Activated CD4-positive, alpha-beta T cell treated with anti-CD3 and anti-CD28 coated beads, Interleukin-2, amount 50 U/mL, for 24 hours (primary cell): ENCODE measurements around the gene RHCG.
A peak's percentile ranks its signal among the peaks of the same experiment; 100 is the strongest.
"Not testable (repeated sequence)": the region's sequence is repeated elsewhere in the genome, so short reads cannot be mapped to it uniquely, and the experiment has no call there.

Source experiments
- DNase-seq, 2 donors: peaks; one replicate each; pipeline ENCODE4 v3.0.0-alpha.2; 2020; ENCODE audit warnings: low read depth in 1 of 2, low spot score in 1 of 2

The RHCG gene

DNA sequence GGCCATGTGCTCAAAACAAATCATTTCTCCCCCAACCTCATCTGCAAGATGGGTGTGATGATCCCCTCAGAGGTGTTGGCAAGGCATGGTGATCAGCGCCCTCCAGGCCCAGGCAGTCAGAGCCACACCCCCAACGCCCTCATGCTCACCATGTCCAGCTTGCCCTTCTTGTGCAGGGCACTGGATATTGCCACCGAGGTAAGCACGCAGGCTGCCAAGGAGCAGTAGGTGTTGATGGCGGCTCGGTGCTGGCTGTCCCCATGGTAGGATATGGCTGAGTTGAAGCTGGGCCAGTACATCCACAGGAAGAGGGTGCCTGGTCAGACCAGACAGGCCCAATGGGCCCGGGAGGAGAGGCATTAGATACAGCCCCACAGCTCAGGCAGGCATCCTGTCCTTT lies 17.2 kb downstream of the RHCG start:
- no peak for DNase-seq

DNA sequence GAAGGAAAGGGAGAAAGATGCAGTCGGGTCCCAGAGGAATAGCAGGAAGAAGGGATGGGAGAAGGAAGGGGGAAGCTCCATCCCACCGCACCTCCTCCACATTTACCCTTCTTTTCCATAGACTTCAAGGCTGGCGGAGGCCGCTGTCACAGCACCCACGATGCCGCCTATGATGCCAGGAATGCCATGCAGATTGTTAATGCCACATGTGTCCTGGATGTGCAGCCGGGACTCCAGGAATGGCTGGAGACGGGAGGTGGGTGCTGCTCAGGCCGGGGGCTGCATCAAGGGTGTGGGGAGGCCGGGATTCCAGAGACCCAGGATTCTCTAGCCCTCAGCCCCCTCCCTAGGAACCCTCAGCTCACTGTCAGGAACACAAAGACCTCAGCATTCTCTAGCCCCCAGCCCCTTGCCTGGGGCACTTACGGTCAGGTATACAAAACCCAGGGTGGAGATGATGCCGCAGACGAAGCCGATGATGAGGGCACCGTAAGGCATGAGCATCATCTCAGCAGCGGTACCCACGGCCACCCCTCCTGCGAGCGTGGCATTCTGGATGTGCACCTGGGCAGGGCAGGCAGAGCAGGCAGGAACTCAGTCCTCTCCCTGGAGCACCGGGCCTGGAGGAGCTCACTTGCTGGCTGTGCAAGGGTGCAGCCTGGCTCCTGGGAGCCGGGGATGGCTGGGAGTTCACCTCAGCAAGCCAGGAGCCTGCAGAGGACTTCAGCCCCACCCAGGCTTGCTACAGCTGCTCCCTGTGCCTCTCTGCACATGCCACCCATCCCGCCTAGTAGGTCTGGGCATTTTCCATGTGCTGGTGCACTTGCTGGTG lies 18.8 kb downstream of the RHCG start:
- DNase-seq = no peak

DNA sequence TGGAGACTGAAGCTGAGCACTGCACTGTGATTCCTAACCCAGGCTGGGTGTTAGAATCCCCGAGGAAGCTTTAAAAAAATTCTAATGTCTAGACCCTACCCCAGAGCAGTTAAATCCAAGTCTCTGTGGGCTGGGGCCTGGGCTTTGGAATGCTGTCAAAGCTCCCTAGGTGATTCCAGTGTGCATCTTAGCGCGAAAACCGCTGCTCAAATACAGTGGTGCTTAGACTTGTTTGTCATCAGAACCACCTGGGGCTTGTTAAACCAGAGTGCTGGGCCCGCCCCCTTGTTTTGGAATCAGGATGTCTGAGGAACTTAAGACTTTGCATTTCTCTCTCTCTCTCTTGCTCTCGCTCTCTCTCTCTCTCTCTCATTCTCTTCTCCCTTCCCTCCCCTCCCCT lies 20.7 kb downstream of the RHCG start:
- DNase-seq = no peak

DNA sequence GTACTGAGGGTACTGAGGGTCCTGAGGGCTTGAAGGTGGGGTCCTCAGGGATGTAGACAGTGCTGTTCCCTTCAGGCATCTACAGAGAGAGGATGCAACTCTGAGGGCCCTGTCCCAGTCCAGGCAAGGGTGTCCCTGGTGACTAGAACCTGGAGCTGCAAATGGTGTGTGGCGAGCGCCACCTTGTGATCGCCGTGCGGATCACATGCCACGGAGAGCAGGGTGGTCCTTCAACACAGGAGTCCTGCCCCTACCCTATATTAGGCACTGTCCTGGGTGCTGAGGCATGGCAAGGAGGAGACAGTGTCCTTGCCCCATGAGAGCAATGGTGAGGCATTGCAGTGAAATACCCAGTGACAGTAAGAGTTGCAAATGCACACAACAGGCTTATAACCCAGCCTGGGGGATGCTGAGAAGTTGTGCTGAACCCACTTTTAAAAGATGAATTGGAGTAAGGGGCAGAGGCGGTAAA lies 23.6 kb downstream of the RHCG start:
- peak in 1 of 2 donors; percentile 11 for DNase-seq

DNA sequence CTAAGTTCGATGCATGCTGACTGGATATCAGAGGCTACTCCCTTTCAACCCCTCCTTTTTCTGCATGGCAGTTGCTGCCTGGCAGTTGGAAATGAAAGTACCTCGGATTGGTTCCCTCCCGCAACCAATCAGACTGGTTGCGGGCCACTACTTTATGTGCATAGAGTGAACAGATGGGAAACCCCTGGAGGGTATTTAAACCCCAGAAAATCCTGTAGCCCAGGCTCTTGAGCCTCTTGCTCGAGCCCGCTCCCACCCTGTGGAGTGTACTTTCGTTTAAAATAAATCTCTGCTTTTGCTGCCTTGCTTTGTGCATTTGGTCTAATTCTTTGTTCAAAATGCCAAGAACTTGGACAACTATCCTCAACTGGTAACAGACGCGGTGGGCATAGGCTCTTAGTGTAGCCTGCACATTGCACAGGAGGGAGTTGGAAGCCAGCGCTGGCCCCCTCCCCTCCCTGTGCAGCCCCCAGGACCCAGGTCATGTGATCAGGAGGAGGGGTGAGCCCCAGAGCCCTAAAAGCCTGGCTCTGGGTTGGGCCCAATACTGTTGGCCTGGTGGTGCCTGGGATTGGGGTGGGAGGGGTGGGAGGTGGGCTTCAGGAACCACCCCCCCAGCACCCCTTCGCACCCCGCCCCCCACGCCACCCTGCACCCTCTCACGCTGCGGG lies 26.8 kb downstream of the RHCG start:
- DNase-seq = no peak

DNA sequence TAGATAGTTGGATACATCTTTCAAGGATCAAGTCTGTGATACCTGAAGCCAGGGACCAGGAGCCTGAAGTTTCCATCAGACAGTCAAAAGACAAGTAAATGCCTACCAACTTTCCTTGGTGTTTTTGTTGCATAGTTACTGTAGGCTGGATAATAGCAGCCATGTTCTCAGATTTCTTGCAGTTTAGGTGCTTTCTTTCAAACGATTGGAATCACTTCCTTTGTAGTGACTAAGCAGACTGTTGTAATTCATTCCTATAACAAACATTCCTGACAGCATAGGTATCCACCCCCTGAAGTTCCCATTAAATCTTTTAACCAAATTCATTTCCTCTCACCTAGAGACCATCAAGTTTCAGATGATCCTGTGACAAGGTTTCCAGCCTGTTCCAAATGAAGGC lies 27.6 kb downstream of the RHCG start:
- DNase-seq = not testable (repeated sequence)

DNA sequence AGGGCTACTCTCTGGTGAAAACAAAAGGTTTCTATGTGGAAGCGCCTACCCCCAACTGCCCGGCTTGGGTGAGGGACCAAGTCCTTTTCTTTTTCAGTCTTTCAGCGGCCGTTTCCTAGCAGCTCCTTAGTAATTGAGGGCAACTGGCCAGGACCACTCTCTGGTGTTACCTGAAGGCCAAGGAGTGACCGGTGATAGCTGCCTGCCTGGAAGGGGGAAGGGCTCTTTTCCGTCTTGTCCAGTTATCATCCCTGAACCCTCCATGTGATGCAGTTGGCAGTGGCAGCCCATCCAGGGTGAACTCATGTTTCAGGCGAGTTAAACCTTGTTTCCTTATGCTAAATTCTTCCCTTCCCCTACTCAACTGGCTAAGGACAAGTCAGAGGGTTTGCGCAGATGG lies 33.3 kb downstream of the RHCG start:
- DNase-seq = no peak

DNA sequence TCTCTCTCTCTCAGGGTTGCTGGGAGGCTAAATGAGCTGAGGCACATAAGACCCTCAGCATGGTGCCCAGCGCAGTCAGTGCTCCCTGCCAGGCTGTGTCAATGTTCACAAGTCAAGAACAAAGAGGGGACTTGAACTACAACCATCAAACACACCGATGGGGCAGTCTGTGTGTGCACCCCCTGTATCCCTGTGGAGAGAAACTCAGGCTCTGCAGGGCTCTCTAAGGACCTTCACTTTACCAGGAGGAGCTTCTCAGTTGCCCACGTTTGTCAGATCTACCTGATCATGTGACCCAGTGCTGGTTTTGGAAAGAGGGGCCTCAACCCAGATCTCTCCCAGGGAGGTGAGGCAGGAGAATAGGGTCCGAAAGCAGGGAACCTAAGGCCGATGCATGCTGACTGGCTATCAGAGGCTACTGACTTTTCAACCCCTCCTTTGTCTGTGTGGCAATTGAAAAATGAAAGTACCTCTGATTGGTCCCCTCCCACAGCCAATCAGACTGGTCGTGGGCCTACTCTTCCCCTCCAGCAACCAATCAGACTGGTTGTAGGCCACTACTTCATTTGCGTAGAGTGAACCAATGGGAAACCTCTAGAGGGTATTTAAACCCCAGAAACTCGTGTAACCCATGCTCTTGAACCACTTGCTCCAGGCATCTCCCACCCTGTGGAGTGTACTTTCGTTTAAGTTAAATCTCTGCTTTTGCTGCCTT lies 34.0 kb downstream of the RHCG start:
- no peak for DNase-seq

DNA sequence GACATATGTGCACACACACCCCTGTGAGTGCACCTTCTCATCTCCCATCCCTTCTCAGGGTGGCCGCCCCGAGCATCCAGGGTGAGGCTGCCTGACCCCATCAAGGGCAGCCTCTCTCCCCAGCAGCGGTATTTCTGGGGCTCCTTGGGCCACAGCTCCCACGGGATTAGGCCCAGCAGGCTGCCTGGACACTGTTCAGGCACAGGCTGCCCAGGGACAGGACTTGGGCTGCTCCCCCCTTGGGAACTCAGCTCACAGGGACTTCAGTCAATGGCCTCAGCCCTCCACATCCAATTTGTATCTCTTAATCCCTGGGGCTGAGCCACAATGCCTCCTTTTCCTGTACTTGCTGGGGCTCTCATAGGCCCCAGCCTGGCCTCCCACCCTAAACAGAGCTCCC lies 35.0 kb downstream of the RHCG start:
- no peak for DNase-seq

DNA sequence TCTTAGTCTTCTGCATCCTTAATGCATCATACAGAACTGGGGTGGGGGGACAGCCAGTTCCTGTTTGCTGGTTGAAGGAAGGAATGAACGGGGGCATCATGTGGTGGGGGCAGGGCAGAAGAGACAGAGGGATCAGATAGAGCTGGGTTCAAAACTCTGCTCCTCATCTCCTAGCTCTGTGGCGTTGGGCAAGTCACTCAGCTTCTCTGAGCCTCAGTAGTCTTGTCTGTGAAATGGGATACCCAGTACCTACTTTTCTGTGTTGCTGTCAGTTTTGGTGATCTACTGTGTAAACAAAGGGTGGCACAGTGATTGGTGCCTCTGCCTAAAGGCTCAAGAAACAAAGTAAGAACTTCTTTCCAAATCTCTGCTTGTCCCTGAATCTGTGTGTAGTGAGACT lies 36.3 kb downstream of the RHCG start:
- no peak for DNase-seq

DNA sequence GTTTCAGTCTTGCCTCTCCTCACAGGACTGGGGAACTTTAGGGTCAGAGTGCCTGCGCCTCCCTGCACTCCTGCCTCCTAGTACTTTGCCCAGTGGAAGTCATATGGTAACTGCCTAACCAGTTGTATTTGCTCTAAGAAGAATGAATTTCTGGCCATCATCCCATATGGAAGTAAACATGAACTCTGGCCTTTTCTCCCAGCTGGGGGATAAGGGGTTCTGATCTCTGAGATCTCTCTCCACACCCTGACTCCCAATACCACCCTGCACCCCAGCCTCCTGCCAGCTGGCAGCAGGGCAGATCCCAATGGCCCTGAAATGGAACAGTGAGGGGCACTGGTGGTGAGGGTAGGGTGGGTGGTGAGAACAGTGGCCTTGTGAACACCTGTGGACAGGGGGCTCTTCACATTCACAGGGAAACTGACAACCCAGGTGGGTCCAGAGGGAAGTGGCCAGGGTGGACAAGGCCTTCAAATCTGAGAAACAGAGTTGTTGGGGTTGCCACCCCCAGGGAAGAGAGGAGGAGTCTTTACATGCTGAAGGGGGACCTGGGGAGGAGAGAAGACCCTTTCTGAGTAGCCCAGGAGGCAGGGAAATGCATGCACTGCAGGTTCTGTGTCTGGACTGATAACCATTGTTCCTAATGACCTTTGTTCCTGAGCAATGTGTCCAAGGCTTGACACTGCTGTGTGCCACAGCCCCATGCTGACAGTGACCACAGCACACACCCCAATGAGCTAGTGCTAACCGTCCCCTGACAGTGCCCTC lies 36.9 kb downstream of the RHCG start:
- DNase-seq = no peak

DNA sequence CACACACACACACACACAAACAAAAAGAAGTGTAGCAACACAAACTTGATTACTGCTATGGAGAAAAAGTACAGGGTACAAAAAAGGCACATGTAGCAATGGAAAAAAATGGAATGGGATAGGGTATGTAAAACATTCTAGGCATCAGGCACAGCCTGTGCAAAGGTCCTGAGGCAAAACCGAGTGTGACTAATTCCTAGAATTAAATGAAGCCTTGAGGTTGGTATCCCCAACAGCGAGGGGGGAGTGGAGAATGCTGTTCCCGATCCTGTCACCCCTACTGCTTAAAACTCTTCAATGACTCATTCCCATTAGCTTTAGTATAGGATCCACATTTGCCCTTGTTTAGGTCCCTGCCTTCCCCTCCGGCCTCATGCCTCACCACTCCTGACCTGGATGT lies 37.9 kb downstream of the RHCG start:
- no peak for DNase-seq

DNA sequence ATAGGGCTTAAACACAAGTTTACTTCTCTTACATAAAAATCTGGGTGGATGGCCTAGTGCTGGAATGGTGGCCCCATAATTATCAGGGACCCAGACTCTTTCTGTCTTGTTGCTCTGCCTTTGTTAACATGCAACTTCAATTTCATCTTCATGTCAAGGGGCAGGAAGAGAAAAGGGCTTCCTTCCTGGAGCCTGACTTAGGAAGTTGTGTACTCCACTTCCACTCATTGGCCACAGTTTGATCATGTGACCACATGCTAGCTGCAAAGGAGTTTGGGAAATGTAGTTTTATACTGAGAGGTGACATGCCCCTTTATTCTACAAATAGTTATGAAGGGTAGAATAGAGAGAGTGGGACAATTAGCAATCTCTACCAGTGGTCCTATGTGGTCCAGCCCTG lies 39.3 kb downstream of the RHCG start:
- DNase-seq = no peak

DNA sequence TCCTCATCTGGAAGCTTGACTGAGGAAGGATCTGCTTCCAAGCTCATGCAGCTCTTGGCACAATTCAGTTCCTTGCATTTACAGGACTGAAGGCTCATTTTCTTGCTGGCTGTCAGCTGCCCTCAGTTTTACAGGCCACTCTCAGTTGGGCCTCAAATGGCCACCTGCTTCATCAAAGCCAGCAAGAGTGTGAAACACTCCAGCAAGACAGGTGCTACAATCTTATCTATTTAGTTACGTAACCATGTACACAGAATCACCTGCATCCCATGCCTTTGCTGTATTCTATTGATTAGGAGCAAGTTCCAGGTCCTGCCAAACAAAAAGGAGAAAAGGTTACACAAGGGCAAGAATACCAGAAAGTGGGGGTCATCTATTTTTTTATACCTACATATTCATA lies 40.8 kb downstream of the RHCG start:
- DNase-seq = no peak

DNA sequence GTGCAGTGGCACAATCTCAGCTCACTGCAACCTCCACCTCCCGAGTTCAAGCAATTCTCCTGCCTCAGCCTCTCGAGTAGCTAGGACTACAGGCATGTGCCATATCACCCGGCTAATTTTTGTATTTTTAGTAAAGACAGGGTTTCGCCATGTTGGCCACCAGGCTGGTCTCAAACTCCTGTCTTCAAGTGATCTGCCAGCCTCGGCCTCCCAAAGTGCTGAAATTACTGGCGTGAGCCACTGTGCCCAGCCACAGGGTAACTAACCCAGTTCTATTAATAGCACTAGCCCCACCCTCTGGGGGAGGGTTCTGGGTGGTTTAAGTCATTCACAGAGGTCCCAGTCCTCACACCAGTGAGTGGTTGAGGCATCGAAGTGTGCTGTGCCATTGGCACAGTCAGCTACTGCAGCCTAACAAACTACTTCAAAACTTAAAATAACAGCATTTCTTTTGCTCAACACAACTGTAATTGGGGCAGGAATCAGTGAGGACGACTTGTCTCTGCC lies 44.0 kb downstream of the RHCG start:
- no peak for DNase-seq

DNA sequence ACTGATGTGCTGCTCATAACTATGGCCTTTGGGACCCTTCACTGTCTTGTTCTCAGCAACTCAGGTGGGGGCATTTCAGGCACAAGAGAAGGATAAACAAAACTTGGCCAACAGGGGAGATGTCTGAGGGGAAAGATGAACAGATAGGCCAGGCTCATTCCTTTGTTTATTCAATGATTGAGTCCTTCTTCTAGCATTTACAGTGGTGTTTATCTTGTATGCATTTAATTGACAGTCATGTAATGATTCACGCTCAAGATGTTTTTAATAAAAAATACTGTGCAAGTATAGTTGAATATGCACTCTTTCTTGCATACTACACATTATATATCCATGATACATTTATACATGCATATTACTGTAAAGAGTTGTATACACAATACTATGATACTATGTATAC lies 44.5 kb downstream of the RHCG start:
- DNase-seq = no peak

DNA sequence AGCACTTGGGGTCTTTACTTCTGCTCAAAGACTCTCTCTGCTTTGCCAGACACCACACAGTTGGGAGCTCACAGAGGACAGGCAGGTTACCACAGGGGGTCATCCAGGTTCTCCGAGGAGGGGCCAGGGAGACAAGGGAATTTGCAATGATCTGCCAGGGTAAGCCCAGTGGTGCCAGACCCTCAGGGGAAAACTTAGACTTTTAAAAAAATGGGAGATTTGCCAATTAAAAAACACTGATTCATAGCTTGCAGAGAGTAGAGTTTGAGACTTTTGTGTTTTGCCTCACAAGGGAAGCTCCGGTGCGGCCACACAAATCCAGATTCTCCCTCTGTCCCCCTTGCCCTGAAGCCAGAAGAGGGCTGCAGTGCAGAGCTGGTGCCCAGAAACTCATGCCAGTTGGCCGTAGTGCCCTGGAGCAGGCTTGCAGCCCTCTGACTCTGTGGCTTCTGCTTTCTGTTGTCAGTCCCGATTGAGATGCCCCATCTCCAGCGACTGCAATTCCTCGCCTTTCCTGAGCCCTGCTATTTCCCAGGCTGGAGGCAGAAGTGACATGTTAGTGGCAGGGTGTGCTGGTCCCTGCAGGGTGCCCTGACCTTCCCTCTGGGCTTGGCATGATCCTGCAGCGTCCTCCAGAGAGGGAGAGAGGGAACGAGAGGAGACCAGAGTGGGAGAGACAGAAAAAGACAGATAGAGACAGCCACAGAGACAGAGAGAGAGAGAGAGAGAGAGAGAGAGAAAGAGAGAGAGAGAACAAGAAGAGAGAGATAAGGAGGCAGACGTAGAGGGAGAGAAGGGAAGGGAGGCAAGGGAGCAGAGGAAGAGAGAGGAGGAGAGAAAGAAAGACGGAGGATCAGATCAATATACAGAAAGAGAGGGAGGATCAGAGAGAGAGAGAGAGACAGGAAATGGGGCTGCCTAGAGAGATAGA lies 46.0 kb downstream of the RHCG start:
- DNase-seq = no peak

DNA sequence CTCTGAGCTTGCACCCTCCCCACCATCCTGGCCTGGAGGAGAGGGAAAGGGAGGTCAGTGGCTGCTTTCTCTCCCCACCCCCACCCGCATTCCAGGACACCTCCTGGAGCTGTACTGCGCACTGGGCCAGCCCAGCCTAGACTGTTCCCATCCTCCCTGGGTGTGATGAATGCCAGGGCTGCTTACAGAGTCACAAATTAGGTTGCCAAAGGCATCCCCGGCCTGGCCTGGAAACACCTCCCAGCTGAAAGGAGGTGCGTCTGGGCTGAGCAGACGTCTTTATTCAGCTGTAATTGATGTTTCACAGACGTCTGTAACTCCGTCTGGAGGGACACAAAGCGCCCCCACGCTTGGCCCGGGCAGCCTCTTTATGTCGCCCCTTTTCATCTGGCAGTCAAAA lies 47.6 kb downstream of the RHCG start:
- DNase-seq = no peak

DNA sequence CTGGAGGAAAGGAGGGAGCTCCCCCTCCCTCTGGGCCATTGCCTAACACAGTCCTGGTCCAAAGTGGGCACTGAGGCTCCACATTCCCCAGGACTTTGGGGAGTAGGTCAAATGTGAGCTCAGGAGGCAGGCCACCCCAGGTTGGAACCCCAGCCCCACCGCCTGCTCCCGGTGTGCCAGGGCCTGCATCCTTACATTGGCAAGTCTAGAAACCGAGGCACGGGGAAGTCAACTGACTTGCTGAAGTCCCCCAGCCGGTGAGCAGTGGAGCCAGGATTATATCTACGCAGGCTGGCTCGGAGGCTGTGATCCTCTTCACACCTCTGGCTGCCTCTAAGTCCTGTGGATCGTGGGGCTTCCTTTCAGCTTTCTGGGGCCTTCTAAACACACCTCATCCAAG lies 48.7 kb downstream of the RHCG start:
- DNase-seq = no peak

DNA sequence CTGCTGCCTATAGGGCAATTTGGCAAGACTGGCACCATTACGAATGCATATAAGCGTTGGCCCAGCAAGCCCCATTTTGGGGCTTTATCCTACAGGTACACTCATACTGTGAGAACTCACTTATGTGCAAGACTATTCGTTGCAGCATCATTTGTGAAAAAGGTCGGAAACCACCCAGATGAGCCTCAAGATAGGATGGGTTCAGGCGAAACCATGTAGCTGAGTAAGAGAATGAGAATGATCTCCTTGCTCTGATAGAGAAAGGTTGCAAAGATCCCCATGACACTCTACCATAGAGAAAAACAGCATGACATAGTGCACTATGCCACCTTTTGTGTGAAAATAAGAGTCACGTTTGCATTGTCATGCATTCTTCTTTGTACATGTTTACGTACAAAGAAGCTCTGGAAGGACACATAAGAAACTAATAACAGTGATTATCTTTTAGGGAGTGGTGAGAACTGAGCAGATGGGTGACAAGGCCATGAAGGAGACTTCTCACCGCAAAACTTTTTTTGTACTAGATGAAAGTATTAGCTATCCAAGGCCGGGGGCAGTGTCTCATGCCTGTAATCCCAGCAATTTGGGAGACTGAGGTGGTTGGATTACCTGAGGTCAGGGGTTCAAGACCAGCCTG lies 50.0 kb downstream of the RHCG start:
- no peak for DNase-seq
